CD14-positive monocyte (primary cell): ENCODE data around the gene PHLDA1. TPM values are rescaled to one million over a fixed set of nuclear protein-coding genes. Genes with fewer than 3 reads are reported as not detected.

Source experiments
- DNase-seq, 3 donors: peaks; one replicate each; pipeline ENCODE4 v3.0.0-alpha.2; 2011 to 2022
- H2AFZ ChIP-seq: 2 replicates; pipeline ENCODE4 v1.6.0; 2012; ENCODE audit warnings: mild to moderate bottlenecking, low read depth, low read length, inconsistent platforms; ENCODE audit not compliant: insufficient read depth, poor library complexity, severe bottlenecking
- H3K27ac ChIP-seq, 2 donors: 1 replicate in 1 of 2; 2 replicates in 1 of 2; pipeline ENCODE4 v1.5.1; 2012 to 2013; ENCODE audit warnings: low read length in 2 of 2, control low read depth in 1 of 2, inconsistent platforms in 1 of 2, low read depth in 1 of 2, mild to moderate bottlenecking in 1 of 2
- H3K27me3 ChIP-seq, 2 donors: one replicate each; pipeline versions ENCODE4 v1.6.0 to v1.6.1; 2011 to 2013; ENCODE audit warnings: low read length in 2 of 2; ENCODE audit not compliant: control insufficient read depth in 2 of 2, insufficient read depth in 2 of 2
- H3K36me3 ChIP-seq, 2 donors: replicated peaks in 1 of 2; 1 replicate in 1 of 2; 2 replicates in 1 of 2; pipeline versions ENCODE4 v1.5.1 to v1.6.1; 2012 to 2013; ENCODE audit warnings: low read length in 2 of 2, control low read depth in 1 of 2, inconsistent platforms in 1 of 2, mild to moderate bottlenecking in 1 of 2; ENCODE audit not compliant: insufficient read depth in 2 of 2, control insufficient read depth in 1 of 2
- H3K4me1 ChIP-seq, 2 donors: 1 replicate in 1 of 2; 2 replicates in 1 of 2; pipeline versions ENCODE4 v1.5.1 to v1.6.1; 2012 to 2013; ENCODE audit warnings: low read length in 2 of 2, control low read depth in 1 of 2, inconsistent platforms in 1 of 2, mild to moderate bottlenecking in 1 of 2, moderate library complexity in 1 of 2; ENCODE audit not compliant: insufficient read depth in 2 of 2, control insufficient read depth in 1 of 2
- H3K4me2 ChIP-seq: replicated peaks from 2 replicates; pipeline ENCODE3; 2012; ENCODE audit warnings: low read length, moderate library complexity, mild to moderate bottlenecking; ENCODE audit not compliant: poor library complexity, severe bottlenecking; ENCODE audit errors: extremely low read depth
- H3K4me3 ChIP-seq, 3 experiments: fragments of 200-600 bp in 1 of 3; sonication (generic) in 1 of 3; replicated peaks in 1 of 3; 1 replicate in 2 of 3; 2 replicates in 1 of 3; pipeline ENCODE4 v1.5.1; 2011 to 2013; ENCODE audit warnings: low read length in 3 of 3, mild to moderate bottlenecking in 3 of 3, control low read depth in 2 of 3, low read depth in 2 of 3, inconsistent platforms in 1 of 3, moderate library complexity in 1 of 3
- H3K79me2 ChIP-seq: 2 replicates; pipeline ENCODE4 v1.6.0; 2012; ENCODE audit warnings: mild to moderate bottlenecking, control low read depth, inconsistent platforms, low read length, moderate library complexity; ENCODE audit not compliant: insufficient read depth
- H3K9ac ChIP-seq: 2 replicates; pipeline ENCODE4 v1.6.0; 2017; ENCODE audit warnings: low read length, mild to moderate bottlenecking; ENCODE audit not compliant: insufficient read depth, poor library complexity, severe bottlenecking
- H3K9me3 ChIP-seq, 2 donors: replicated peaks in 1 of 2; 1 replicate in 1 of 2; 2 replicates in 1 of 2; pipeline versions ENCODE4 v1.5.1 to v1.6.1; 2012 to 2013; ENCODE audit warnings: low read length in 2 of 2, control low read depth in 1 of 2; ENCODE audit not compliant: control insufficient read depth in 1 of 2, insufficient read depth in 1 of 2
- H4K20me1 ChIP-seq: 2 replicates; pipeline ENCODE4 v1.6.0; 2012; ENCODE audit warnings: mild to moderate bottlenecking, low read length, control low read depth, moderate library complexity; ENCODE audit not compliant: insufficient read depth
- H3K27ac Mint-ChIP-seq, 7 donors: one replicate each; pipeline ENCODE4 v1.8.0; 2020; ENCODE audit warnings: mild to moderate bottlenecking in 7 of 7, mixed read lengths in 7 of 7, moderate library complexity in 6 of 7, inconsistent platforms in 2 of 7
- H3K27me3 Mint-ChIP-seq, 3 donors: one replicate each; pipeline ENCODE4 v1.8.0; 2021 to 2022; ENCODE audit warnings: low read depth in 3 of 3, mild to moderate bottlenecking in 3 of 3, mixed read lengths in 3 of 3, moderate library complexity in 3 of 3, inconsistent platforms in 1 of 3
- H3K36me3 Mint-ChIP-seq, 2 donors: one replicate each; pipeline ENCODE4 v1.8.0; 2020; ENCODE audit warnings: mixed read lengths in 2 of 2, inconsistent platforms in 1 of 2, mild to moderate bottlenecking in 1 of 2
- H3K4me1 Mint-ChIP-seq: one replicate; pipeline ENCODE4 v1.8.0; 2020; ENCODE audit warnings: mild to moderate bottlenecking, mixed read lengths
- H3K4me3 Mint-ChIP-seq, 2 donors: one replicate each; pipeline ENCODE4 v1.8.0; 2020; ENCODE audit warnings: mild to moderate bottlenecking in 2 of 2, mixed read lengths in 2 of 2, moderate library complexity in 1 of 2
- H3K9me3 Mint-ChIP-seq, 7 donors: one replicate each; pipeline ENCODE4 v1.8.0; 2020 to 2022; ENCODE audit warnings: mixed read lengths in 7 of 7, mild to moderate bottlenecking in 6 of 7, moderate library complexity in 6 of 7, inconsistent platforms in 2 of 7
- WGBS: methylation state at CpG from one replicate; pipeline ENCODE4 v1.1.5; 2013; ENCODE audit warnings: missing lambda C conversion rate; ENCODE audit not compliant: insufficient coverage; 5-methylcytosine and 5-hydroxymethylcytosine counted together
- intact Hi-C, 2 donors: fragments of 100-400 bp; cut with micrococcal nuclease; formaldehyde crosslinking; loops; one replicate each; pipeline versions ENCODE4 v1.15.0 to v1.15.1; 2023
- polyA plus RNA-seq, 3 donors: library from polyadenylated mRNA; depleted of rRNA in 1 of 3; unstranded in 2 of 3; stranded (reverse) in 1 of 3; fragments of 300-500 nt in 2 of 3; fragments of >200 nt in 1 of 3; fragmentation: Illumina TruSeq in 2 of 3; gene quantifications; 1 replicate in 2 of 3; 2 replicates in 1 of 3; pipeline ENCODE4 v1.2.3, GENCODE V29; 2012 to 2021
- TF ChIP-seq, protein P1 (sequence below): fragments of 200-600 bp; IDR thresholded peaks from one replicate; pipeline ENCODE4 v1.8.0; 2022; ENCODE audit warnings: antibody characterized with exemption, mild to moderate bottlenecking

PHLDA1 gene
- polyA plus RNA-seq, 3 donors, result 1.1 to 5.8 (median 1.6) TPM

DNA sequence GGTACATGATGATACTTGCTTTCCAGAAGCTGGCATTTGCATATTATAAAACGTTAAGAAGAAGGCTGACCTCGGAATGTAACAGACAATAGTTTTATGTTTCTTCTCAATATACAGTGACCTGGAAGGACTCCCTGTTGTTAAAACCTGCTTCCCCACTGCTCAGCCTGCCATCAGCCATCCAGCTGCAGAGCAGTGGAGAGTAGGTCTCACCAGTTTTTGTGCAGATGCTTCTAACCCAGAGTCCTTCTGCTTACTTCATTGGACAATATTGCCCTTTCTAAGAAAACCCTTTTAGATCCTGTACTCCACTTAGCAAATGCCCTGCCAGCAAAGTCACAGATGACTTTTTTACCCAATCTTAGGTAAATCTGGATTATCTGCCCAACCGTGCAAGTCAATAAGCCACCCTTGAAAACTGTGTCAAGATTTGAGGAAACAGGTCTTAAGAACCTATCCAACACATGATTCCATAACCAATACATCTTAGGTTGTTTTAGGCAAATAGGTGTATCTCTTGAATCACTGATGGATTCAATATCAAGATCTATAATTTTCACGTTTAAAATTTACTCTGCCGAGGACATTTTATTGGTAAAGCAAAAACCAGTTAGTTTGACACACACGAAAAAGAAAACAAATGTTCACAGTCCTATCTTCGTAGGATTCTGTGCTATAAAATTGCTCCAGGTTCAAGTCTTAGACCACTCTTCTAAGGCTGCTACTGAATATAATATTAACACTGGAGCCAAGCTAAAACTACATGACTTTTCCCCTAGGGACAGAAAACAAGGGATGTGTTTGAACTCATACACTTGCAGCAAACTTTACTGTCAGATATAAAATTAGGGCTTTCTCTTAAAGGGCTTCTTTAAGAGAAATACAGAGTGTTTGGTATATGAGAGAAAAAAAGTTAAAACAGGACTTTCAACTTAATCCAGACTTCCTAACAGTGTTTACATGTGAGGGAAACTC is 5.7 kb downstream of the PHLDA1 start:
- Mint-ChIP-seq H3K4me3 (no peak overlapping the region), H3K9me3 (peaks cover 0 to 11% (median 5%) of the 10 kb centered on the region in 7 donors), H3K27me3 (peaks cover 29 to 35% (median 32%) of the 10 kb centered on the region in 3 donors), H3K27ac (no peak overlapping the region), H3K36me3 (peaks cover 3 to 7% of the 10 kb centered on the region in 2 donors), H3K4me1 (peaks cover 31% of the 10 kb centered on the region)
- Histone ChIP-seq H3K4me3 (no peak overlapping the region), H3K9me3 (peaks cover 0 to 5% of the 10 kb centered on the region in 2 donors), H3K4me1 (peaks cover 17 to 18% of the 10 kb centered on the region in 2 donors), H3K4me2 (no peak overlapping the region), H2AFZ (no peak overlapping the region), H3K27me3 (peaks cover 27 to 28% of the 10 kb centered on the region in 2 donors), H4K20me1 (peaks cover 5% of the 10 kb centered on the region), H3K27ac (no peak overlapping the region), H3K9ac (no peak overlapping the region), H3K36me3 (no peaks in the 10 kb centered on the region), H3K79me2 (no peaks in the 10 kb centered on the region)
- intact Hi-C loops, result loop anchor here in 1 of 2 donors (10.0 kb wide), 1 partner anchor 51 kb away; no protein-coding TSS in a partner anchor
- TF ChIP-seq, protein P1, sequence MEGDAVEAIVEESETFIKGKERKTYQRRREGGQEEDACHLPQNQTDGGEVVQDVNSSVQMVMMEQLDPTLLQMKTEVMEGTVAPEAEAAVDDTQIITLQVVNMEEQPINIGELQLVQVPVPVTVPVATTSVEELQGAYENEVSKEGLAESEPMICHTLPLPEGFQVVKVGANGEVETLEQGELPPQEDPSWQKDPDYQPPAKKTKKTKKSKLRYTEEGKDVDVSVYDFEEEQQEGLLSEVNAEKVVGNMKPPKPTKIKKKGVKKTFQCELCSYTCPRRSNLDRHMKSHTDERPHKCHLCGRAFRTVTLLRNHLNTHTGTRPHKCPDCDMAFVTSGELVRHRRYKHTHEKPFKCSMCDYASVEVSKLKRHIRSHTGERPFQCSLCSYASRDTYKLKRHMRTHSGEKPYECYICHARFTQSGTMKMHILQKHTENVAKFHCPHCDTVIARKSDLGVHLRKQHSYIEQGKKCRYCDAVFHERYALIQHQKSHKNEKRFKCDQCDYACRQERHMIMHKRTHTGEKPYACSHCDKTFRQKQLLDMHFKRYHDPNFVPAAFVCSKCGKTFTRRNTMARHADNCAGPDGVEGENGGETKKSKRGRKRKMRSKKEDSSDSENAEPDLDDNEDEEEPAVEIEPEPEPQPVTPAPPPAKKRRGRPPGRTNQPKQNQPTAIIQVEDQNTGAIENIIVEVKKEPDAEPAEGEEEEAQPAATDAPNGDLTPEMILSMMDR, result no peak
- DNase-seq, result no peak
- 100% methylated on average over 3 of the region's 7 CpGs for WGBS

DNA sequence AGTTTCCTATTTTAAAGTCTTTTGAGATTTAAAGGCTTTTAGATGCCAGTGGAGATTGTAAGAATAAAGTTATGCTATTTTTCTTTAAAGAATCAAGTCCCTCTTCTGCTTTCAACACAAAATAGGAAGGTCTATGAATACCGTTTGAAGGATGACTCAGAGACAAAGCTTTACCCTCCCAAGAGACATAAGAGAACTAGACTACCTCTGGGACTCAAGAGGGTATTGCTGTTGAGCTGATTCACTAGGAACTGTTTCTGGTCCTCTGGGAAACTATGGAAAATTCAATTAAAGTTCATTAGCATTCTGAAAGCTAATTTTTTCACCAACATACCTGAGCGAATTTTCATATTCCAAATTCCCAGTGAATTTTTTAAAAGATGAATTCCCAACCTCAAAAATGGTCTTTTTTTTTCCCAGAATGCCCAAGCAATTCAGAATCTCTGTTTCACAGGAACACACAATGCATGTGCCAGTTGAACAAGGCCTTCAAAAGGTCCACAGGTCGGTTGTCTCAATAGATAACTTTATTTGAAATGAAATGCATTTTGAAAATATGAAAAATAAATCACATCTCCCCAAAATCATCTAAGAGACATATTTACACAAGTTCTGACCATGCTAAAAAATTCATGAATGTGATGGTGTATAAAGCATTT is 6.5 kb downstream of the PHLDA1 start:
- Histone ChIP-seq H3K27ac (no peak overlapping the region), H3K36me3 (no peaks in the 10 kb centered on the region), H3K4me2 (no peak overlapping the region)

More for the DNA sequence above, 6.5 kb downstream of the PHLDA1 start:
- Histone ChIP-seq H3K27me3 (peaks cover 20 to 22% of the 10 kb centered on the region in 2 donors), H4K20me1 (peaks cover 1% of the 10 kb centered on the region), H2AFZ (no peak overlapping the region), H3K79me2 (no peaks in the 10 kb centered on the region), H3K4me1 (peaks cover 17 to 18% of the 10 kb centered on the region in 2 donors), H3K4me3 (no peak overlapping the region), H3K9ac (no peak overlapping the region), H3K9me3 (peaks cover 0 to 1% of the 10 kb centered on the region in 2 donors)
- WGBS, result 100% methylated on average over 1 of the region's 3 CpGs
- Mint-ChIP-seq H3K9me3 (peaks cover 0 to 5% (median 0%) of the 10 kb centered on the region in 7 donors), H3K4me1 (peaks cover 32% of the 10 kb centered on the region), H3K27ac (no peak overlapping the region), H3K27me3 (peaks cover 21 to 27% (median 24%) of the 10 kb centered on the region in 3 donors), H3K36me3 (no peaks in the 10 kb centered on the region), H3K4me3 (no peak overlapping the region)
- intact Hi-C loops, result loop anchor here (5.0 to 10.0 kb wide), 3 partner anchors 48 to 93 kb away; no protein-coding TSS in a partner anchor
- TF ChIP-seq, protein P1, result no peak
- DNase-seq, result peak; percentile 59 to 75 (median 74)
